ENCODE results near the gene SETD4.
"Not testable (repeated sequence)": the region's sequence is repeated elsewhere in the genome, so short reads cannot be mapped to it uniquely, and the experiment has no call there.

SETD4 gene

DNA sequence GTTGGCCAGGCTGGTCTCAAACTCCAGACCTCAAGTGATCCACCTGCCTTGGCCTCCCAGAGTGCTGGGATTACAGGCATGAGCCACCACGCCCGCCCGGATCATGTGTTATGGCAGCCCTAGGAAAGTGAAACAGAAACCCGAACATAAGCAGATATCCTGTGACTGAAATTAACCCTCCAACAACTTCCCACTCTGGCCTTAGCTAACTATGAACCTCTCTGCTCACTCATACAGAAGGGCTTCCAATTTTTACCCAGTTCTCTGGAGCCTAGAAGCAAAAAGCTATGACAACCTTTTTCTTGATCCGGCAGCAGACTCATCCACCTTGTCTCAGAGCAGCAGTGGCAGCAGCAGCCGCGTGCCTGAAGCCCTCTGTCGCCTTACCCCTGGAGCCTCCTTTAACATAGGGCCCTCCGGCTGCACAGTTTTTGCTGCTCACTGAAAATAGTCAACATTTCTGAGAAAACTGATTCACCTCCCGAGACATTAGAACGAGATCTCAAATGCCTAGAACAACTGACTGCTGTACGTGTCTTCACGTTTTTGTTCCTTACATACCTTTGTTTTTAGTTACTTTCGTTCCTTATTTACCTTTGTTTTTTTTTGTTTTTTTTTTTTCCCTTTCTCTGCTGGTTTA is 18.8 kb upstream of the SETD4 start:
- no peak for DNase-seq (ENCODE audit: low read depth in 2 of 2, low spot score in 1 of 2)

DNA sequence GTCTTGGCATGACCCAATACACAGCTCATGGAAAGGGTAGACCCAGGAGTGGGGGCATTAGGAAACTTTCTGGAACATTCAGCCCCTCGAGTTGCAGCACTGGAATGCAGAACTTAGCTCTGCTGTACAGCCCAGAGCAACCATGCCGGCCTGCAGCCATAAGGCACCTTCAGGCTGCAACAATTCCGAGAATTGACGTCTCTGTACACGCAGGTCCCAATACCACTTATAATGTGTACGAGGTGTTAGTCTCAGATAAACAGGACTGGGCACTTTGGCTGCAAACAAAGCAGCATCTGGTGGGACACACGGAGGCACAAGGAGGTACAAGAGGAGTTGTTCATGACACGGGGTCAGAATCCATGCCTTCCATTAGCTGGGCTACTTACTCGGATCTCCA is 17.4 kb upstream of the SETD4 start:
- no peak for DNase-seq (ENCODE audit: low read depth in 2 of 2, low spot score in 1 of 2)

DNA sequence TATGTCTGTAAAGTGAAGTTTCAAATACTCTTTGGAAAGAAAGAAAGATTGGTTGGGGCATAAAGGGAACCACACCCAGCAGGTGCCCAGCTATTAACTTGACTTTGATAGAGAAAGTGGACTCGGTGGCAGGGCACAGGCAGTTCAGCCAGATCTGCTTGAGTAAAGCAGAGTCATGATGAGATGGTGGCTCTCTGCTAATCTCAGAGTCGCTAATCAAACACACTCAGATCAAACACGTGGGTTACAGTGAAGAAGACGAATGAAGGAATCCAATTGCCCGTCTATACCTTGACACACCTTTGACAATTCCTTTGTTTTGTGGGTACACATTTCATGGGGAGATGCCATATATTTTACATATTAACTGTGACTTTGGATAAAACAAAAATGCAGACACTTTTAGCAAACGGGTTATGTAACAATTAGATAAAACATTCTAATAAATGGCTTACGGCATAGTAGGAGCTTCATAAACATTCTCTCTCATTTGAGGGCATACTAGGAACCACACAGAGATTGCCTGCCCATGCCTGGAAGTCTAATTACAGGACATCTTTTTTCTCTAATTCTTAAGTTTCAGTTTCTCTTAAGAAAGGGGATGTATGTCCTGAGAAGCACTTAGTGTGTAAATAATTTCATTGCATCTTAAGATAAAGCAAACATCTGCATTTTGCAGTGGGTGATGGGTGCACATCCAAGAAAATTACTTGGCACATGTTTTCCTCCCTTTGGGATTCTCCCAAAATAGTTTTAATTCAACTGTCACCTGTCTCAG is 16.7 kb upstream of the SETD4 start:
- DNase-seq (ENCODE audit: low read depth in 2 of 2, low spot score in 1 of 2) = no peak

DNA sequence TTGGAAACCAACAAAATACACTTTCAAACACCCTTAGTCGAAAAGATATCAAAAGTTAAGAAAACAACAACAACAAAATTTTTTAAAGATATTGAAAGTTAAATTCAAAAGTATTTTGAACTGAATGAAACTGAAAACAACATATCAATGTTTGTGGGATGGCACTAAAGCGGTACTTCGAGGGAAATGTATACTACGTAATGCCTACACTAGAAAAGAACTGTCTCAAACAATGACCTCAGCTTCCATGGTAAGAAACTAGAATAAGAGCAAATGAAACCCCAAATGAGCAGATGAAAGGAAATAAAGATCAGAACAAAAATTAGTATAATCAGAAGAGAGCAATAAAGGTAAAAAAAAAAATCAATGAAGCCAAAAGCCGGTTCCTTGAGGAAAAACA is 15.6 kb upstream of the SETD4 start:
- no peak for DNase-seq (ENCODE audit: low read depth in 2 of 2, low spot score in 1 of 2)

DNA sequence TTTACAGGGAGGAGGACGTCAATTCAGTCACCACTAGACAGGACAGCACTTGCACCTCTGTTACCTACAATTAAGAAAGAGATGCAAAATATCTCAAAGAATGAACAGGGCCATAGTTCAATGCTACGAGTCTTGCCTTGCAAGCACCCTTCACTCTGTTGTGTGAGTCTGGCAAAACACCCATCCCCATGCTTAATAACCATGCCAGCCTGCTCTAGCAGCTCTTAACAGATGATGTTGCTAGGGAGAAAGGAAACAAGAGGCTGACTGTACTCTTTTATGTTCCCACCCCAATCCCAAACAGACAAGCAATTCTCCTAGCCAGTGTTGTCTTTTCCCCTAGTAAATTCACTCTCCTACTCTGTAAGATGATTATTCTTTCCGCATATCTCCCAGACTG is 14.8 kb upstream of the SETD4 start:
- no peak for DNase-seq (ENCODE audit: low read depth in 2 of 2, low spot score in 1 of 2)

DNA sequence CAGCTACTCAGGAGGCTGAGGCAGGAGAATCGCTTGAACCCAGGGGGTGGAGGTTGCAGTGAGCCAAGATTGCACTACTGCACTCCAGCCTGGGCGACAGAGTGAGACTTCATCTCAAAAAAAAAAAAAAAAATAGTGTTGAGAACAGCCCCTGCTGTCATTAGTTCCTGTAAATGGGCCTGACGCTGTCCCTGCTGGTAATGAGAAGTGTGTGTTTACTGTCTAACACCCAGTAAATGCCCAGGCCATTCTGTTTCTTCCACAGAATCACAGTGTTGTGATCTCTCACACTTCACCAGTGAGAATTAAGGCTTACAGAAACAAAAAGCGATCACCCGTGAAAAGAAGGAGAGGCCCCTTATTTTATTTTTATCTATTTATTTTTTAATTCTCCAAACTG is 13.6 kb upstream of the SETD4 start:
- not testable (repeated sequence) for DNase-seq (ENCODE audit: low read depth in 2 of 2, low spot score in 1 of 2)

DNA sequence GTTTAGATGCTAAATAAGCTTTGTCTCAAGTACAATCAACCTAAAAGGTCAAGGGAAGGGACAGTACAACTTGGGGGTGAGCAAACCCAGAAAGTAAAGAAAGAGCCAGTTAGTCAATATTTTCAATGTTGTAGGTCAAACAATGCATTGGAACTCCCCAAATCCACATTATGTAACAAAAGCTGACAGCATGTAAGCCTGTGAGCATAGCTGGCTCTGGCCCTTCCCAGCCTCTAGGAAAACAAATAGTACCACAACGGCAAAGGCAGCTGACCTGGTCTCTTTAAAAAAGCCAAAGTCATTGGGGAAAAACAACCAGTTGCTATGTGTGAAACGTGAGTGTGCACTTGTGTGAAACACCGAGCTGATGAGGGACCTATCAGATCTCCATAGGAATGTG is 12.9 kb upstream of the SETD4 start:
- DNase-seq (ENCODE audit: low read depth in 2 of 2, low spot score in 1 of 2) = no peak

DNA sequence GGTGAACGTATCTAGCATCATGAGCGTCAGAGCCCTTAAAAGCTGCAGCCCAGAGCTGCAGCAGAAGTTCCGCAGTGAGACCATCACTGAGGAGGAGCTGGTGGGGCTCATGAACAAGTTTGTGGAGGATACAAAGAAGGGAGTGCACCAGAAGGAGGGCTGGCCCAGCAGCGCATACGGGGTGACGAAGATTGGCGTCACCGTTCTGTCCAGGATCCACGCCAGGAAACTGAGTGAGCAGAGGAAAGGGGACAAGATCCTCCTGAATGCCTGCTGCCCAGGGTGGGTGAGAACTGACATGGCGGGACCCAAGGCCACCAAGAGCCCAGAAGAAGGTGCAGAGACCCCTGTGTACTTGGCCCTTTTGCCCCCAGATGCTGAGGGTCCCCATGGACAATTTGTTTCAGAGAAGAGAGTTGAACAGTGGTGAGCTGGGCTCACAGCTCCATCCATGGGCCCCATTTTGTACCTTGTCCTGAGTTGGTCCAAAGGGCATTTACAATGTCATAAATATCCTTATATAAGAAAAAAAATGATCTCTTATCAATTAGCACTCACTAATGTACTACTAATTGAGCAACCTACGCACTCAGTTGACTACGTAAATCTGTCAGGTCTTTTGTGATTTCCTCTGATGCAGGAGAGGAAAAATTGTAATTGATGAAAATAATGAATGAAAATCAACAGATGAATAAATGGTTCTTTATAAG is 12.3 kb upstream of the SETD4 start:
- no peak for DNase-seq (ENCODE audit: low read depth in 2 of 2, low spot score in 1 of 2)

DNA sequence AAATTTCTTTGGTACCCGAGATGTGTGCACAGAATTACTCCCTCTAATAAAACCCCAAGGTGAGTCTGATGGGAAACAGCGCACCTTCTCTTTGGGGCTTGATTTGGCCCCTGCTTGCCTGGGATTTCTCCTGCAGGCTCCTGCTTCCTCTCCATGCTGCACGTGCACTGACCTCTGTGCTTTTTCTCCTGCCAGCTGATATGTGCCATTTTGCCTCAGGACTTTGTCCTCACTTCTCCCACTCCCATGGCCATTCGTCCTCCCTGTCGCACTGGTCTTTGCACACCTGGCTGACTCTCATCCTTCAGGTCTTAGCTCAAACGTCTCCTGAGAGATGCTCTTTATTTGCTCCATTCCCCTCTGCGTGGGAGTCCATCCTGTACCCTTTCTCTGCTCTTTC is 10.7 kb upstream of the SETD4 start:
- no peak for DNase-seq (ENCODE audit: low read depth in 2 of 2, low spot score in 1 of 2)

DNA sequence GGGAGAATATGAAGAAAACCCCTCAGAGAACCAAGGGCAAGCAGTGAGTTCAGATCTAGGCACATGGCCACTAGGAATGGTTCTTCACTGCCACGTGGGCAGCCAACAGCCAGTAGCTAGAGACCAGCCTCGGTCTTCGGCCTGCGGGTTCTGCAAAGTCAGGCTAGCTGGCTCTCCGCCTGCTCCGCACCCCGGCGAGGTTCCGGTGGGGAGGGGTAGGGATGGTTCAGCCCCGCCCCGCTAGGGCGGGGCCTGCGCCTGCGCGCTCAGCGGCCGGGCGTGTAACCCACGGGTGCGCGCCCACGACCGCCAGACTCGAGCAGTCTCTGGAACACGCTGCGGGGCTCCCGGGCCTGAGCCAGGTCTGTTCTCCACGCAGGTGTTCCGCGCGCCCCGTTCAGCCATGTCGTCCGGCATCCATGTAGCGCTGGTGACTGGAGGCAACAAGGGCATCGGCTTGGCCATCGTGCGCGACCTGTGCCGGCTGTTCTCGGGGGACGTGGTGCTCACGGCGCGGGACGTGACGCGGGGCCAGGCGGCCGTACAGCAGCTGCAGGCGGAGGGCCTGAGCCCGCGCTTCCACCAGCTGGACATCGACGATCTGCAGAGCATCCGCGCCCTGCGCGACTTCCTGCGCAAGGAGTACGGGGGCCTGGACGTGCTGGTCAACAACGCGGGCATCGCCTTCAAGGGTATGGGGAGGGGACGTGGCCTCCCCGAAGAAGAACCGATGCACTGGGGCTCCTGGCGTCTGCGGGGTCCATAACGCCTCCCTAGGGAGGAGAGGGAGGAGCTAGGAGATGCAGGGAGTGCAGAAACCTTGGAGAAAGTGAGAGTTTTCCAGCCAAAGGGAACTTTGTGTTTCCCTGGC is 9.6 kb upstream of the SETD4 start, which contains the start of gene CBR1:
Gene CBR1 (plus strand): TSS at position 312 of the 871 bp plus-strand sequence. CDS start 92 bp downstream, at position 404.
- peak; percentile 68 to 83 for DNase-seq (ENCODE audit: low read depth in 2 of 2, low spot score in 1 of 2)

DNA sequence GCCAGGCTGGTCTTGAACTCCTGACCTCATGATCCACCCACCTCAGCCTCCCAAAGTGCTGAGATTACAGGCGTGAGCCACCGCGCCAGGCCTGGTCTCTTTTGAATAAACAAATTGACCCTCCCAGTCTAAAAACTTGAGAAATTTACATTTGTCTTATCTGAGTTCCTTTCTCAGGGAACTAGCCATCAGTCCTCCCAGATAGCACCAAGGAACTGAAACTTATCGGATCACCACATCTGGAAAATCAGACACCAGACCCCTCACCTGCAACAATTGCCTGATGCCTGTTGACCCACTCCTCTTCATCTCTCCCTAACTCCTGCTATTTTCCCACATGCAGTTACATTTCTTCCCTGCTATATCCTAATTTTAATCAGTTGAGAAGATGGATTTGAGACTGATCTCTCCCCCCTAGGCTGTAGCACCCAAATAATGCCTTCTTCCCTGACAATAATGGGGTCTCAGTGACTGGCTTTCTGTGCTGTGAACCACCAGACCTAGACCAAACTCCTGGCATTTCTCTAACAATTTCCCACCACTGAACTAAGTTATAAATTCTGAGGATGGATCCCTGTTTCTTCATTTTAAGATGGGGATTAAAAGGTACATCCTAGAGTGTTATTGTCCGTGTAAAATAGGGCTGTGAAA is 8.5 kb upstream of the SETD4 start:
- no peak for DNase-seq (ENCODE audit: low read depth in 2 of 2, low spot score in 1 of 2)

DNA sequence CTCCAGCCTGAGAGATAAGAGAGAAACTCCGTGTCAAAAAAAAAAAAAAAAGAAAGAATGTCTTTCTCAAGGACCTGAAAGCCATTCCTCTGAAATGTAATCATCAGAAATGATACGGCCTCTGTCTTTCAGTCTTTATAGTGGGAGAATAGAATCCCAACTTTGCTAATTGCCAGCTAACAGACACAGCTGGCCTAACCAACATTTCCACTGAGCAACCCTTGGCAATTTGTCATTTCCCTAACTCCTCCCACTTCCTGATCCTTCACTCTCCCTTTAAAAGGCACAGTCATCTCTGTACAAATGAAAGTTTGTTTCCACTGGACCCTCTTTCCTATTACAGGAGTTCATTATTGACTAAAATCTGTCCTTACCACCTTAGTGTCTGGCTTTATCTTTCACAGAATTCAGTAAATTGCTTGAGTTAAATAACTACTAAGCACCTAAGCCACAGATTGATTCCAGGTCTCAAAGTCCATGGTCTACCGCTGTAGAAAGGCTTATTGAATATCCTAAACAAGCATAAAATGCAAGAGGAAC is 5.2 kb upstream of the SETD4 start:
- no peak for DNase-seq (ENCODE audit: low read depth in 2 of 2, low spot score in 1 of 2)

DNA sequence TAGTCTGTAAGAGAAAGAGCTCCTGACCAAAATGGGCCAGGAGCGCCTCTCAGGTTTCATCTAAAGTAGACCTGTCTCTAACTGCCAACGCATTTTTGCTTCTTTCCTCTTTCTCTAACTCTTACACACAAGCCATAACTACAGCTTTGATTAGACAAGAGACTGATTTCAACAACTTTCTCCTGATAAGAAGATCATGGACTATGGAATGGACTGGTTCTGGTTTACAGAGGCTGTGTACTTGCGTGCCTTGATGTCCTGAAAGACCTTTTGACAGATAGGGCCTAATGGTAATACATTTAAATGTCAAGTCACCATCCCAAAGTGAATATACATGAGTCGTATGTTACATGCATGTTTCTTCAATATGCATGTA is 3.7 kb upstream of the SETD4 start:
- DNase-seq (ENCODE audit: low read depth in 2 of 2, low spot score in 1 of 2) = no peak

DNA sequence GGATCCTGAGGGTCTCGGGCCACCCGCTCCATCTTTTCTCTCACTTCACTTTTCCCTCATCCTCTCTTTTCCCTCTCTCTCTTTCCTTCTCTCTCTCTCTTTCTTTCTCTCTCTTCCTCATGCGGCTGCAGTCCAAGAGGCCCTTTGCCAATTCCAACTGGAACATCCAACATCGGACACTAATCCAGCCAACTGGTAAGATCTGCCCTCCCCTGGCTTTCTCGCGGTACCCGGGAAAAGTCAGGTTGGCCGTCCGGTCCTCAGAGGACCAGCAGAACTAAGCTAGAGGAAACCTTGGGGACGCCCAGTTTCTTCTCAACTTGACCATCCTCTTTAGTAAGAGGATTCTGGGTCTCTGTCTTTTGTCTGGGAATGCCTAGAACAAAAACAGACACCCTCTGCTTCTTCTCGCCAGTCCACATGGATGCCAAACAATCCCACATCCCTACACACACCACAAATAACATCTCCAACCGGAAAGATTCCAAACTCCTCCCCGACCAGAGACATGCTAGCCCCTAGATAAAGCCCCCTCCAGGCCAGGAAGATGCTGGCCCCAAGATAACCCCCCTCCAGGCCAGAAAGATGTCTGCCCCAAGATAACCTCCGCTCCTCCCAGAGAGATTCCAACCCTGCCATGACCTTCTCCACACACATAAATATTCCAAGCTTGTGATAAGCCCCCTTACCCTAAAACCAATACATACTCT is 3.2 kb upstream of the SETD4 start:
- DNase-seq (ENCODE audit: low read depth in 2 of 2, low spot score in 1 of 2) = no peak

DNA sequence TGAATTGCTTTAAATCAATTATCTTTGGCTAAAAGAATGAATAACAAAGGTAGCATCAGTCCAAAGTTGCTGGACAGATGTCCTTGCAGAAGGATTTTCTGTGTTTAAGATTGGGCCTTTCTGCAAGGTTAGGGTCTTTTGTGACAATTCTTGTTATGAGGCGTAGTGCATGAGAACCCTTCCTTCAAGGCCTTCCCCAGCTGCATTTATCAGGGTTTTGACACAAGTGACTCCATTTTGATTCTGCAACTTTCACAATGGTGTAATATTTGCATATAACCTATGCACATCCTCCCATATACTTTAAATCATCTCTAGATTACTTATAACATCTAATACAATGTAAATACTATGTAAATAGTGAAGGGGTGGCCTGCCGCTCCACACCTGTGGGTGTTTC is 1.1 kb upstream of the SETD4 start:
- DNase-seq (ENCODE audit: low read depth in 2 of 2, low spot score in 1 of 2) = no peak

DNA sequence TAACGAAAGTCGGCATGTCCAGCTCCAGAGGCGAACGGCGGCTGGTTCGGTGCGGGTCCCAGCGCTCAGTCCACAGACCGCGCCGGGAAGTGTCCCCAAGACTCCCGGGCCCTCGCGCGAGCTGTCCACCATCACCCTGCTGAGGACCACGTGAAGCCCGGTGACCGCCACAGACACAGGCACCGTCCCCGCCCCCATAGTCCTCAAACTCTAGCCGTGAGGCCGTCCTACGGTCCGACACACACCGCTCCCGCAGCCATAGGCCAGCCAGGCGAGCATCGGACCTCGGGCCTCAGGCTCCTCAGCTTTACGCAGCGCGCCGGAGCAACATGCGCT is 535 bp downstream of the SETD4 start:
- no peak for DNase-seq (ENCODE audit: low read depth in 2 of 2, low spot score in 1 of 2)

DNA sequence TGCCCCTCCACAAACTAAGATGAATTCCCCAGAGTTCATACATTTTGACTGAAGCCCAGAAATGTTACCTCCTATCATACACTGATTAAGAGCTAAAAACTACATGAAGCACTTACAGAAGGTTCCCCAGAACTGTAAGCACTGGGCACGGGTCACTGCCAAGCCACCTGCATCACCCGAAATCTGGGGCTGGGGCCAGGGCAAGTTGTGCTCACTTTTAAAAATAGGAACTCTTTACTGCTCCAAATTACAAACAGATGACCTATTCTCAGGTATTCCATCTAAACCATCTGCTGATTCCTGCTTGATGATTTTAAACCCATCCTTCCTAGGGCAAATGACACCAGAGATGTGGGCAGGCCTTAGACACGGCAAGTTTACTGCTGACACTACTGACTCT is 4.8 kb downstream of the SETD4 start:
- DNase-seq (ENCODE audit: low read depth in 2 of 2, low spot score in 1 of 2) = no peak

DNA sequence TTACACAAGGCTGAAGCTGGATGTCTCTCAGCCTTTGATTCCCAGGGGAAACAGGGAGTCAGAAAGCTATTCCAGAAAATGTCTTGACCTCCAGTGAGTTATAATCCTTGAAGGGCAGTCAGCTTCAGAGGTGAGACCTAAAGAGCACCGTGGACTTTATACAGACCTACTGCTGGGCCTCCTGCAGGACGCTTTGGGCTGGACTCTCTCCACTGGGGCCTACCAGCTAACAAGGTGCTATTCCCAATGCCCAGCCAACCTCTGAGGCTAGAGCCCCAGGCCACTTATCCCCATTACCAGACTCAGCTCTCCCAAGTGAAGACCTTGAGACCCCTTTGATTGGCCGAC is 6.6 kb downstream of the SETD4 start:
- DNase-seq (ENCODE audit: low read depth in 2 of 2, low spot score in 1 of 2) = no peak

DNA sequence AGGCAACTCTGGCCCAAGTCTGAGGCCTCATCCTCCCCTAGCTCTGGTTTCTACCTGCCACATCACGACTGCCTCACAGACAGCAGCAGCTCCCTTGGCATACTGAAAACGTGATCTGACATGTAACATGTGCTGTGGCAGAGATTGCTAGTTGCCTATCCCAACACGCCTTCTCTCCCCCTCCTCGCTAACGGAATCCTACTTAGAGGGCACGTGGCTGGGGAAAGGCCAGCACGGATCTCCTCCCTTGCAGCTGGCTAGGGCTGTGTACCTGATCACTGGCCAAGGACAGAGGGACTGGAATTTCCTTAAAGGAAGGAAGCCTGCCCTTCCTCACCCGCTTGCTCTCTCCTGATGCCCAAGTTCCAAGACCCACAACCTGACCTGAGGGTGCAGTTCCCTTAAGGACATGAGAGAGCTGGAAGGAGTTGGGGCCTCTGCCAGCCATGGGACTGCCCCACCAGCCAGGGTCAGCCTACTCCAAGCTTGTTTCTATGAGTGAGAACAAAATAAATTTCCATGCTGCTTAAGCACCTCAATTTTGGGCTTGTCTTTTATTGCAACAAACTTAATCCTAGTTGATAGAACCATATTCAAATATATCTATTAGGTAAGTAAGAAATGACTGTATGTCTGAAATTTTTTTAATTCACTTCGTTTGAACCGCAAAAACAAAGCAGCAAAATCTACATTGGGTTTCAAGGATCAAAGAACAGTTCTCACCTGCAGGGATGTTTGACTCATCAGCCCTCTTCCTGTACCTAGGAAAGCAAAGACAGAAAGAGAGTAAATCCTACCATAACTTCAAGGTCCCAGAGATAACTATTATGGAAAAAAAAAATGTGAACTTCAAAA is 7.2 kb downstream of the SETD4 start:
- no peak for DNase-seq (ENCODE audit: low read depth in 2 of 2, low spot score in 1 of 2)

All from stimulated activated CD8-positive, alpha-beta memory T cell treated with anti-CD3 and anti-CD28 coated beads, Interleukin-4, amount 100 ng/mL, for 4 hours (primary cell).